GM21360 (cell line): ENCODE data around the gene AWAT2.
"Not testable (repeated sequence)": the region's sequence is repeated elsewhere in the genome, so short reads cannot be mapped to it uniquely, and the experiment has no call there.

Experiments used
- ATAC-seq: cut with Tn5 transposase; IDR thresholded peaks from one replicate; pipeline ENCODE4 v1.9.1; 2021; ENCODE audit warnings: mild to moderate bottlenecking, moderate library complexity; ENCODE audit not compliant: unreplicated experiment

Gene AWAT2

DNA sequence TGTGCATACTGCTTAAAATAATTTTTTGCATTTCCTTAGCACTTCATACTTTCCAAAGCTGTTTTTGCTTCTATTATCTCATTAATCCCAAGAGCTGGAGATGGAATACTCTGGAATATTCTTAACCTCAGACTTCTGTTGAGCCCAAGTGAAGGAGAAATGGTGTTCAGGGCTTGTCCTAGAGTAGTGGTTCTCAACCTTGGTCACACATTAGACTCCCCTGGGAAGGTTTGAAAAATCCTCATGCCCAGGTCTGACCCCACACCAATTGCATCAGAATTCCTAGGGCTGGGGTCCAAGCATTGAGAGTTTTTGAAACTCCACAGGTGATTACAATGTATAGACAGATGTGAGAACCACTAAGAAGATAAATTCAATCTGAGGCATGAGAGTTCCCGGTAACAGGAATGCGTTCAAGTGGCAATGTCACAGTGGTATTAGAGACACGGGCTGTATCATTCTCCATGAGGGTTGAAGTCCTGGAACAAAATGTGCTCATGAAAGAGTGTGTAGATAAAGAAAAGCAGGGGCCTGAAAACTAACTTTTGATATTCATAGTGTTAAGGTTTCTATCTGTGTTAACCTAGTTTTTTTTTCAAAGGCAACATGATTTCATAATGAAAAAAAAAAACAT, 47.9 kb downstream of the AWAT2 start:
- no peak for ATAC-seq

DNA sequence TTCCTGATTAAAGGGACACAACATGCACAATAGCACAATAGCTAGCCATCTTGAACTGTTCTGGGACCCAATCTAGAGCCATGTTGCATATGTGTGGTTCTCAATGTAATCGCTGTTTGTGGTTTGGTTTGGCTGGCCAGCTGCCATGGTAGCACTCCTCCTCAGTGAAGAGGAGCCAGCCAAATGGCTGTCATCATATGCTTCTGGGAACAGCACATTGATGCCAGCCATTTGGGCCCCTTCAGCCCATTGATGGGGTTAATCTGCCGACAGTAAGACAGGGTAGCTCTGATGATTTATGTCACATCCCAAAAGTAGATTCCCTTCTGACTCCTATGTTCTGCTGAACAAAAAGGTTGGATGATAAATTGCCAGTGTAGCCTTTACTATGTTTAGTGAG, 48.5 kb downstream of the AWAT2 start:
- ATAC-seq, result no peak

DNA sequence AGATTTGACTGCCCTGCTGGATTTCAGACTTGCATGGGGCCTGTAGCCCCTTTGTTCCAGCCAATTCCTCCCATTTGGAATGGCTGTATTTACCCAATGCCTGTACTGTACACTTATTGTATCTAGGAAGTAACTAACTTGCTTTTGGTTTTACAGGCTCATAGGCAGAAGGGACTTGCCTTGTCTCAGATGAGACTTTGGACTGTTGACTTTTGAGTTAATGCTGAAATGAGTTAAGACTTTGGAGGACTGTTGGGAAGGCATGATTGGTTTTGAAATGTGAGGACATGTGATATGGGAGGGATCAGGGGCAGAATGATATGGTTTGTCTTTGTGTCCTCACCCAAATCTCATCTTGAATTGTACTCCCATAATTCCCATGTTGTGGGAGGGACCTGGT, 51.4 kb downstream of the AWAT2 start:
- ATAC-seq, result not testable (repeated sequence)

DNA sequence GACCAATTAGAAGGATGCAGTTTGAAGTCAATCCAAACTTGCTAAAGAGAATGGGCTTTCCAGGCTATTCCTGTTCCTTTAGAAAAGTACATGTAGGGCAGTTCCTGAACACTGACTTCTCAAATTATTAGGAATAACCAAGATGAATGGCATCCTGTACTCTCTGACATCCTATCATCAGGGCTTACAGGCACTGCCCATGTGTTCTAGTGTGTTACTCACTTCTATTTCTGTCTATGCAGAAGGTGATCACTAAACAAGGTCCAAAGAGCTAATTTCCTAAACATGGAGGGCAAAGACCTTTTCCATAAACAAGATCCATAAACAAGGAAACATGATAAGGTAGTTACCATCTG, 53.6 kb downstream of the AWAT2 start:
- no peak for ATAC-seq

DNA sequence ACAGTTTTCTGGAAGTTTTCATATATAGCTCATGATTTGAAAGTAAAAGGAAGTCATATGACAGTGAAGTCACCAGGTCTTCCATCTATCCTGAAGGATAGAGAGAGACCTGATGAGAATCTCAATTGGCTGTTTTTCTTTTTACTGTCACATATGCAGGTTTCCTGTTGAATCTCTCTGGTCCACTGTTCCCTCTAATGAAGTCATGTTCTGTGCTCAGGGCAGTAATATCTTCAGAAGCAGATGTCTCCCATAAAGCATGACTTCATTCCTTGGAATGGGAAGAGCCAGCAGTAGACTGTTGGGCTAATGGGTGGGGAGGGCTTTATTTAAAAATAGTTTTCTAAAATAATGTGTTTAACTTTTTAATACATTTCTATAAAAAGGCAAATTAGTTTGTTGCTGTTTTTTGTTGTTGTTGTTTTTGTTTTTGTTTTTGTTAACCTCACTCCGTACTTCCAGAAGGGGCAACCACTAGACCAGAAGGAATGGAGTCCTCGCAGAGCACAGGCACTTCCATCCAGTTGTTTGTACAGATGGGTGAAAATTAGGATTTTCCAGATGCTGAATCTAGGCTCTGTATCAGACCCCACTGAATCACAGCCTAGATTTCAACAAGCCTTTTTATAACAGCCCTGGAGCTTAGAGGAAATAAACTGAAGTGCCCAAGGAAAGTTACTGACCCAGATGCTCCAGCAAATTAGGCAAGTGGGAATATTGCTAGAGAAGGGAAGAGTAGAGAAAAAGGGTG, 54.2 kb downstream of the AWAT2 start:
- ATAC-seq, result no peak

DNA sequence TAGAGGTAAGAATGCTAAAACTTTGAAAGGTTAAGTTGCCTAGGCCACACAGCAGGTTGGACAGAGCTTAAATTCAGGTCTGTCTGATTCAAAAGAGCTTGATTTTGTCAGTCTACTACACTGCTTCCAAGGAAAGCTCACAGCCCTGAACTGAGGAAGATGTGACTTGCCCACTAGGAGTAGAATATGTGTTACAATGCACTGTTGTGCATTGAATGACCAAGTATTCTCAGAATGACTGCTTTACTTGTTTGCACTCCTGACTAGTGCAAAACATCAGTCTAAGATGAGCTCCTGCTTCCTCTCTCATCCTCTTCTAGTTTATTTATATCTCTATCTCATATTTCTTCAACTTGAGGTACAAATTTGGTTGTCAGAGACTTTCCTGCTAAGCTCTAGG, 56.2 kb downstream of the AWAT2 start:
- no peak for ATAC-seq

DNA sequence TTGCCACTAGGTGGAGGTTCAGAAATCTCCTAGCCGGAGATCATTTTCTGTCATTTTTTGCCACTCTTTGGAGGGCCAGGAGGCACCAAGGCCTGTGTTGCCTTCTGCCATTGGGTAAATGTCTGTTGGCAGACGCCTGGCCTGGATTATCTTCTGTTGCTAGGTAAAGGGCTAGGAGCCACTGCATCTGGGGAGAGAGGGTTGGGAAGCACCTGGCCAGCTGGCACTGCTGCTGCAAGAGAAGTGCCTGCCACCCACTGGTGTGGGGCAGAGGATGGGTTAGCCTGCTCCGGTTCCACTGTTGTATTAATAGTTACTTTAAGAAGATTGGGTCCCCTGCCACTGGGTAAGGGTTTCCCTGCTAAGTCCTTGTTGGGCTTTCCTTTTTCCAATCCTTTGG, 58.1 kb downstream of the AWAT2 start:
- ATAC-seq, result no peak
